ENCODE data around the gene FOXG1.

Gene FOXG1

DNA sequence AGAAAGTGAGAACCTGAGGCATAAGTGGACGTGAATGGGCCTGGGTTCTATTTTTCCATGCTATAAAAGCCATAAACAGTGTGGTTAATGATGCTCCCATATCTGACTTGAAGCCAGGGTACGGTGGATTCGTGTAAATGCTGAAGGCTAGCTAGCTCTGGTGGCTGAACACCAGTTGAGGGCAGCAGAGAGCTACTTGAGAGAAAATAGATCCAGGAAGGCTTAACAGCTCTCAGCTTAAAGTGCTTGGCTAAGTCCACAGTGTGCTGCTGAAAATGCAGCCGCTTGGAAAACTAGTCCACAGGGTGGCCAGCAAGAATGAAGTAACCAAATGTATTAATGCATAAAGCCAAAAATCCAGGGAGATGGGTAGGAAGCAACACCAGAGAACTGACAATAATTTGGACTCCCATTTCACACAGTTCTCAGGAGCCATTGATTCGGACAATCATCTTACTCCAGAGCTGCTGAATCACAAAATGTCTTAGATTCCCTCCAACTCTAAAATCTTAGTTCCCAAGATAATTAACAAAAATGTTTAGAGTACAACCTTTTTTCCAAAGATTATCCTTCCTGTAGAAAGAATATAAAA is 15.0 kb upstream of the FOXG1 start:
- CTCF ChIA-PET, result interaction anchor here (1.5 to 1.6 kb wide), 2 partner anchors 12 to 15 kb away, joined by 3 to 4 read pairs; no protein-coding TSS in a partner anchor

DNA sequence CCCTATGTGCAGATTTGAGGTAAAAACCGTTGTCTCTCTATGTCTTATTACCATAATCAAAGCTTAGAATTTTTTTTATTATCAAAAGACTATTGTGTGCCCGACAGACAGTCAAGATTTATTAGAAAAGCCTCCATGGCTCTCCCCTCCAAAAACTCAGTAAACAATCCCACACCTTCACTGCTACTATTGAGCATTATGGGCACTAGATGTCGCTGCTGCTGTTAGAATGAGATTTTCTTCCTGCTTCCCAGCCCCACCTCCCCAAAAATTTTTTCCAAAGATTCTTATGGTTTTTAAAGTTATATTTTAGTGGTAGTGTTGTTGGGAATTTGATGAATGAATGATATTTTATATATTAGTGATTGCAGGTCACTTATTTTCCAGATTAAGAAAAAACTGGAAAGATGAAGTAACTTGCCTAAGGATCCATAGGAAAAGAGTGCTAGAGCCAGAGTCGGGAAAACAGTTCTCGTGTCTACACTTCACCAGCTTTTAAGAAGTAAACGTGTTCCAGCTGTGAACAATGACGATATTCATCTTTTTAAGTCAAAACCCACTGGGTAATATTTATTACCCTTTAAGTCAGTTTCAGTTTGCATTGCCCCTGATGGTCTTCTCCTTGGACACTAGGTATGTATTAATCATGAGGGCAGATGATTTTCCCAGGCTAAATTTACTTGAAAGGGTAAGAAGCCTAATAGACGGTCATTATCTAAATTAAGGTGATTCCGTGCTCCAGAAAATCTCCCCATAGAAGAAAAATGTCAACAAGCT is 12.2 kb upstream of the FOXG1 start:
- 11% methylated on average over 7 of the region's 9 CpGs for WGBS (ENCODE audit: insufficient coverage)
- CTCF ChIA-PET, result interaction anchor here (0.5 to 2.4 kb wide), 9 partner anchors 10 to 1689 kb away, joined by 3 to 10 read pairs (median 4); partner anchors contain the start of gene FOXG1
- H3K27me3 ChIP-seq (replicated peaks in 2 of 5; ENCODE audit: control insufficient read depth in 4 of 5, insufficient read depth in 5 of 5, low read length in 4 of 5), result peaks cover 16 to 75% (median 45%) of the 10 kb centered on the region in 5 experiments

More for the DNA sequence above, 15.0 kb upstream of the FOXG1 start:
- no peaks in the 10 kb centered on the region for H3K4me1 ChIP-seq (ENCODE audit: control extremely low read depth in 1 of 4, control insufficient read depth in 4 of 4, insufficient read depth in 4 of 4, low read length in 3 of 4)
- POLR2A ChIA-PET, result no interaction called here
- DNase-seq, result peak in 2 of 3 donors; percentile 47 to 59
- 27% methylated on average over 4 of the region's 5 CpGs for WGBS (ENCODE audit: insufficient coverage)
- H3K27ac ChIP-seq (ENCODE audit: insufficient read depth in 1 of 2, low read depth in 1 of 2, low read length in 2 of 2, poor library complexity in 1 of 2, severe bottlenecking in 2 of 2), result no peak overlapping the region
- H3K9me3 ChIP-seq (ENCODE audit: control extremely low read depth in 1 of 5, control insufficient read depth in 4 of 5, insufficient read depth in 2 of 5, low read depth in 1 of 5, low read length in 4 of 5), result peaks cover 0 to 3% (median 0%) of the 10 kb centered on the region in 5 experiments
- peaks cover 3 to 47% (median 27%) of the 10 kb centered on the region in 5 experiments for H3K27me3 ChIP-seq (replicated peaks in 2 of 5; ENCODE audit: control insufficient read depth in 4 of 5, insufficient read depth in 5 of 5, low read length in 4 of 5)
- no peaks in the 10 kb centered on the region for H3K36me3 ChIP-seq (ENCODE audit: control insufficient read depth in 4 of 4, insufficient read depth in 4 of 4, low read length in 3 of 4)
- no peak overlapping the region for H3K4me3 ChIP-seq (ENCODE audit: control insufficient read depth in 1 of 7, extremely low read depth in 1 of 7, insufficient read depth in 4 of 7, low read depth in 2 of 7, low read length in 6 of 7)

DNA sequence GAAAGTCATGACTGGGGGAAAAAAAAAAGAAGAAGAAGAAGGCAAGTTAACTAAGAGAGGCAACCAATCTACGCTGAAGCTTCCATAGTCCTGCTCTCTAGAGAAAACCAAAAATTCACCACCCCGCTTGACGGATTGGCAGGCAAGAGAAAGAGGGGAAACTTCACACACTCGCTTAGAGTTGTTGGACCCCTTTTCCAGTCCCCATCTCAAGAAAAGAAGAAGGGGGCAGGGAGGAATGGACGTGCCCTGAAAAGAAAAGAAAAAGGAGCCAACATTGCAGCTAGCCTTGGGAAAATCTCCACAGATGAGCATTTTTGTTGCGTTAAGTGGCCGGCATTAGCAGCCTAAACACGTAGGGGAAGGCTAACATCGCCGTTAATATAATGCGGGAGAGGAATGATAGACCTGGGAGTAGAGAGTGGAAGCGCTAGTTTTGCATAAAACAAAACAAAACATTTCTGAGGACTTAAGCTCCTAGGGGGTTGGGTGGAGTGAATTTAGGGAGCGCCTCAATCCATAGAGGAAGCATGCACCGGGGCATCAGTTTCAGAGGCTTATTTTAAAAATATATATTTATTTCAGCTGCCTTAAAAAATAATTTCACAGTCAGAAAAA is 11.3 kb upstream of the FOXG1 start:
- ChIA-PET CTCF (interaction anchor here (0.5 to 2.4 kb wide), 8 partner anchors 10 to 1688 kb away, joined by 3 to 10 read pairs (median 4); partner anchors contain the start of gene FOXG1), POLR2A (no interaction called here)
- Histone ChIP-seq H3K4me1 (ENCODE audit: control extremely low read depth in 1 of 4, control insufficient read depth in 4 of 4, insufficient read depth in 4 of 4, low read length in 3 of 4) (peaks cover 0 to 2% (median 0%) of the 10 kb centered on the region in 4 experiments), H3K27me3 (replicated peaks in 2 of 5; ENCODE audit: control insufficient read depth in 4 of 5, insufficient read depth in 5 of 5, low read length in 4 of 5) (peaks cover 17 to 84% (median 47%) of the 10 kb centered on the region in 5 experiments), H3K27ac (ENCODE audit: insufficient read depth in 1 of 2, low read depth in 1 of 2, low read length in 2 of 2, poor library complexity in 1 of 2, severe bottlenecking in 2 of 2) (no peak overlapping the region), H3K9me3 (ENCODE audit: control extremely low read depth in 1 of 5, control insufficient read depth in 4 of 5, insufficient read depth in 2 of 5, low read depth in 1 of 5, low read length in 4 of 5) (no peaks in the 10 kb centered on the region), H3K36me3 (ENCODE audit: control insufficient read depth in 4 of 4, insufficient read depth in 4 of 4, low read length in 3 of 4) (no peaks in the 10 kb centered on the region), H3K4me3 (ENCODE audit: control insufficient read depth in 1 of 7, extremely low read depth in 1 of 7, insufficient read depth in 4 of 7, low read depth in 2 of 7, low read length in 6 of 7) (no peak overlapping the region)
- 1% methylated on average over 8 of the region's 14 CpGs for WGBS (ENCODE audit: insufficient coverage)
- no peak for DNase-seq

More for the DNA sequence above, 12.2 kb upstream of the FOXG1 start:
- Histone ChIP-seq H3K36me3 (ENCODE audit: control insufficient read depth in 4 of 4, insufficient read depth in 4 of 4, low read length in 3 of 4) (no peaks in the 10 kb centered on the region), H3K4me1 (ENCODE audit: control extremely low read depth in 1 of 4, control insufficient read depth in 4 of 4, insufficient read depth in 4 of 4, low read length in 3 of 4) (peaks cover 0 to 2% (median 0%) of the 10 kb centered on the region in 4 experiments), H3K27ac (ENCODE audit: insufficient read depth in 1 of 2, low read depth in 1 of 2, low read length in 2 of 2, poor library complexity in 1 of 2, severe bottlenecking in 2 of 2) (no peak overlapping the region), H3K4me3 (ENCODE audit: control insufficient read depth in 1 of 7, extremely low read depth in 1 of 7, insufficient read depth in 4 of 7, low read depth in 2 of 7, low read length in 6 of 7) (no peak overlapping the region), H3K9me3 (ENCODE audit: control extremely low read depth in 1 of 5, control insufficient read depth in 4 of 5, insufficient read depth in 2 of 5, low read depth in 1 of 5, low read length in 4 of 5) (no peaks in the 10 kb centered on the region)
- peak in 2 of 3 donors; percentile 51 to 54 for DNase-seq
- POLR2A ChIA-PET, result no interaction called here

DNA sequence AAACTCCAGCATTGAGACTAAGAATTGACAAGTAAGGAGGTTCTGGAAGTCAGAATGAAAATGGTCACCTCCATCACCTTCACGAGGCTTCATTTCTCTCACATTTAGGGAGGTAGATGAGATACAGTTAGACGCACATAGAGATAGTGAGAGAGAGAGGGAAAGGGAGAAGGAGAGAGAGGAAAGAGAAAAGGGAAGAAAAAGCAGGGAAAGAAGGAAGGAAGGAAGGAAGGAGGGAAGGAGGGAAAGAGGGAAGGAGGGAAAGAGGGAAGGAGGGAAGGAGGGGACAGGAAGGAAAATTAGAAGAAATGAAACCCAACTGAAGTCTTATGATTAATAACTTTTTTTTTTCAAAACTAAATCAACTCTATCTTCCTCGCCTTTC is 10.7 kb upstream of the FOXG1 start:
- Histone ChIP-seq H3K36me3 (ENCODE audit: control insufficient read depth in 4 of 4, insufficient read depth in 4 of 4, low read length in 3 of 4) (no peaks in the 10 kb centered on the region), H3K27ac (ENCODE audit: insufficient read depth in 1 of 2, low read depth in 1 of 2, low read length in 2 of 2, poor library complexity in 1 of 2, severe bottlenecking in 2 of 2) (no peak overlapping the region), H3K4me1 (ENCODE audit: control extremely low read depth in 1 of 4, control insufficient read depth in 4 of 4, insufficient read depth in 4 of 4, low read length in 3 of 4) (peaks cover 0 to 2% (median 0%) of the 10 kb centered on the region in 4 experiments), H3K4me3 (ENCODE audit: control insufficient read depth in 1 of 7, extremely low read depth in 1 of 7, insufficient read depth in 4 of 7, low read depth in 2 of 7, low read length in 6 of 7) (no peak overlapping the region), H3K9me3 (ENCODE audit: control extremely low read depth in 1 of 5, control insufficient read depth in 4 of 5, insufficient read depth in 2 of 5, low read depth in 1 of 5, low read length in 4 of 5) (no peaks in the 10 kb centered on the region), H3K27me3 (replicated peaks in 2 of 5; ENCODE audit: control insufficient read depth in 4 of 5, insufficient read depth in 5 of 5, low read length in 4 of 5) (peaks cover 19 to 89% (median 50%) of the 10 kb centered on the region in 5 experiments)
- ChIA-PET POLR2A (no interaction called here), CTCF (interaction anchor here (1.0 to 2.4 kb wide), 4 partner anchors 9 to 1463 kb away, joined by 3 to 10 read pairs (median 6); partner anchors contain the start of gene FOXG1)
- no peak for DNase-seq
- WGBS (ENCODE audit: insufficient coverage), result 0% methylated on average over 1 of the region's 3 CpGs

DNA sequence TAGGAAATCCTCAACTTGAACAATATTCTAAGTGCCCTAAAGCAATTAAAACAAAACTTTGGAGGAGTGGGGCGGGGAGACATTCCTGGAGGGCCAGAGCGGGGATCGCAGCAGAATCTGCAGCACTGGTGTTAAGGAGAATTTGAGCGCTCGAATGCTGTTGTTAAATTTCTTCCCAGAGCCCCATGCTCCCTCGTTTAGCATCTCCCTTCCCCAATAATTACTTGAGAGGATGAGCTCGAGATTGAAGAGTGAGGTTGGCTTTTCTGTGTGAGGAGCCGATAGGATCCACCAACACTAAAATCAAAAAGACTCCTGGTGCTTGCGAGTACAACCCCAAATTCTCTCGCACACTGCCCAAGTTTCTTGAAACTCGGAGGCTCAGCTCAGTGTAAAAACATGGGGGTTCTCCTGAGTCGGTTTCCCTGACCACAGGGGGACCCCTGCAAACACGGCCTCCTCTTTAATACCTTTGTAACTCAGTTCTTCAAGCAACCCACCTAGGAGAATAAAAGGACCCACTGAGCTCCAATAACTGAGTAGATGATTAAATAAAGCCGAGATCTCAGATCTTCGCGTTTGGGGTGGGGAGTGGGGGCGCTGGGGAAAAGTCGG is 10.2 kb upstream of the FOXG1 start:
- no peak for DNase-seq
- H3K36me3 ChIP-seq (ENCODE audit: control insufficient read depth in 4 of 4, insufficient read depth in 4 of 4, low read length in 3 of 4), result no peaks in the 10 kb centered on the region
- CTCF ChIA-PET, result interaction anchor here (1.1 to 1.7 kb wide), 4 partner anchors 9 to 1687 kb away, joined by 3 to 6 read pairs (median 4); partner anchors contain the start of gene FOXG1
- no peaks in the 10 kb centered on the region for H3K9me3 ChIP-seq (ENCODE audit: control extremely low read depth in 1 of 5, control insufficient read depth in 4 of 5, insufficient read depth in 2 of 5, low read depth in 1 of 5, low read length in 4 of 5)
- POLR2A ChIA-PET, result no interaction called here
- 0% methylated on average over 3 of the region's 18 CpGs for WGBS (ENCODE audit: insufficient coverage)
- H3K4me3 ChIP-seq (ENCODE audit: control insufficient read depth in 1 of 7, extremely low read depth in 1 of 7, insufficient read depth in 4 of 7, low read depth in 2 of 7, low read length in 6 of 7), result no peak overlapping the region
- H3K4me1 ChIP-seq (ENCODE audit: control extremely low read depth in 1 of 4, control insufficient read depth in 4 of 4, insufficient read depth in 4 of 4, low read length in 3 of 4), result peaks cover 0 to 2% (median 0%) of the 10 kb centered on the region in 4 experiments
- no peak overlapping the region for H3K27ac ChIP-seq (ENCODE audit: insufficient read depth in 1 of 2, low read depth in 1 of 2, low read length in 2 of 2, poor library complexity in 1 of 2, severe bottlenecking in 2 of 2)
- peaks cover 17 to 89% (median 50%) of the 10 kb centered on the region in 5 experiments for H3K27me3 ChIP-seq (replicated peaks in 2 of 5; ENCODE audit: control insufficient read depth in 4 of 5, insufficient read depth in 5 of 5, low read length in 4 of 5)

DNA sequence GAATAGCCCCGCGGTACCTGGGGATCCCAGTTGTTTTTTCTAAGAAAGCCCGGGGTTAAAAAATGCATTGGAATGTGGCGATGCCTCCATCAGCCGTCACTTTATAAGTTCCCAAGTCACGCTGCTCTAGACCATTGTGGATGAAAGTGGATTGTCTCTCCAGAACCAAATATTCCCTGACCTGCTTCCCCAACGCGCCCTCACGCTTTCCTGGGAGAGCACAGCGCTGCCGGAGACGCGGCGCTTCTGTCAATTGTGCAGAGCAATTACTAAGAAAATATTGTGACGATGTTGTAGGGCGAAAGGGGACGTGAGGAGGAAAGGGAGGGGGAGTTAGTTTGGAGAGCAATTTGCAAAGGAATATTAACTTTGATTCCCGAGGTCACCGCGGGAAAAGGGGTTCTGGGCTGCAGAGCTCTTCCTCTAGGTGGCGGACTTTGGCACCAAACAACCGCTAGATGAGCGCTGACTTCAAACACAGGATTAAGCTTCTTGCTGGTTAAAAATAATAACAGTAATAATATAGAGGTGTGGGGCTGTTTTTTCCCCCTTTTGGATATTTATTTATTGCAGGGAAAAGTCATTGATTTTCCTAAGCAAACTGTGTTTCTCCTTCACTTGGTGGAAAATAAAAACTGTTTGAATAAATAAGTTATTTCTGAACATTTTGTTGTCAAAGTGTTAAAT is 9.6 kb upstream of the FOXG1 start:
- 4% methylated on average over 21 of the region's 23 CpGs for WGBS (ENCODE audit: insufficient coverage)
- CTCF ChIA-PET, result interaction anchor here (0.8 to 1.7 kb wide), 5 partner anchors 9 to 1686 kb away, joined by 3 to 6 read pairs (median 3); partner anchors contain the start of gene FOXG1
- H3K4me3 ChIP-seq (ENCODE audit: control insufficient read depth in 1 of 7, extremely low read depth in 1 of 7, insufficient read depth in 4 of 7, low read depth in 2 of 7, low read length in 6 of 7), result no peak overlapping the region
- no peaks in the 10 kb centered on the region for H3K36me3 ChIP-seq (ENCODE audit: control insufficient read depth in 4 of 4, insufficient read depth in 4 of 4, low read length in 3 of 4)
- DNase-seq, result peak; percentile 42 to 63 (median 60)
- H3K4me1 ChIP-seq (ENCODE audit: control extremely low read depth in 1 of 4, control insufficient read depth in 4 of 4, insufficient read depth in 4 of 4, low read length in 3 of 4), result peaks cover 0 to 2% (median 0%) of the 10 kb centered on the region in 4 experiments
- no peak overlapping the region for H3K27ac ChIP-seq (ENCODE audit: insufficient read depth in 1 of 2, low read depth in 1 of 2, low read length in 2 of 2, poor library complexity in 1 of 2, severe bottlenecking in 2 of 2)
- no peaks in the 10 kb centered on the region for H3K9me3 ChIP-seq (ENCODE audit: control extremely low read depth in 1 of 5, control insufficient read depth in 4 of 5, insufficient read depth in 2 of 5, low read depth in 1 of 5, low read length in 4 of 5)
- POLR2A ChIA-PET, result no interaction called here
- H3K27me3 ChIP-seq (replicated peaks in 2 of 5; ENCODE audit: control insufficient read depth in 4 of 5, insufficient read depth in 5 of 5, low read length in 4 of 5), result peaks cover 17 to 91% (median 55%) of the 10 kb centered on the region in 5 experiments
